ENCODE data around the gene OLFML2A. TPM values are rescaled to one million over a fixed set of nuclear protein-coding genes. Genes with fewer than 3 reads are reported as not detected.

Gene OLFML2A
- total RNA-seq, 1 experiment from 2014 or later, result 1.4 TPM

- ChIA-PET POLR2A (ENCODE audit: low non-redundant PET) (no interaction called here), CTCF (interaction anchor here (0.5 to 1.1 kb wide), 4 partner anchors 10 to 68 kb away, joined by 3 to 5 read pairs (median 3); partner anchors contain the start of gene WDR38)
- Histone ChIP-seq H3K27me3 (replicated peaks; ENCODE audit: insufficient read depth, low read depth, low read length, poor library complexity) (no peaks in the 10 kb centered on the region), H3K36me3 (ENCODE audit: insufficient read depth, low read length, poor library complexity, severe bottlenecking) (no peaks in the 10 kb centered on the region), H3K9me3 (ENCODE audit: low read depth, low read length, poor library complexity, severe bottlenecking) (no peaks in the 10 kb centered on the region), H3K4me1 (ENCODE audit: insufficient read depth, low read length, poor library complexity, severe bottlenecking) (peaks cover 10% of the 10 kb centered on the region), H3K4me3 (ENCODE audit: low read depth, low read length, poor library complexity, severe bottlenecking) (no peak overlapping the region), H3K27ac (ENCODE audit: low read depth, low read length, poor library complexity, severe bottlenecking) (no peak overlapping the region)
- TF ChIP-seq CTCF (conservative IDR thresholded peaks at IDR 0.05; ENCODE audit: low read depth, low read length) (peak; percentile 45; the same call in 1 of the 2 replicates), EZH2 (IDR thresholded peaks at IDR 0.05; ENCODE audit: borderline replicate concordance, low read depth, low read length, poor library complexity, severe bottlenecking) (no peak)
- intact Hi-C loops (cut with micrococcal nuclease; ENCODE audit: unreplicated experiment), result loop anchor here (5.0 kb wide), 1 partner anchor 62 kb away; the partner anchor contains the start of gene OLFML2A
- no TSS peak for BruUV-seq (replicated peaks)
- no peak for DNase-seq (ENCODE audit: low spot score)
Observed at GRCh38 chr9:124839612-124840299, 62.8 kb downstream of the OLFML2A start.

- TF ChIP-seq EZH2 (IDR thresholded peaks at IDR 0.05; ENCODE audit: borderline replicate concordance, low read depth, low read length, poor library complexity, severe bottlenecking), result no peak
- TF ChIP-seq CTCF (conservative IDR thresholded peaks at IDR 0.05; ENCODE audit: low read depth, low read length), result peak; percentile 60
- CTCF ChIA-PET, result interaction anchor here (0.5 to 1.1 kb wide), 4 partner anchors 10 to 69 kb away, joined by 3 to 5 read pairs (median 3); partner anchors contain the start of gene WDR38
Observed at GRCh38 chr9:124840300-124840833, 63.4 kb downstream of the OLFML2A start.

GRCh38 chr9:124841075-124841821, 64.3 kb downstream of the OLFML2A start:
- POLR2A ChIA-PET (ENCODE audit: low non-redundant PET), result interaction anchor here (0.5 kb wide), 1 partner anchor 9 kb away, joined by 3 read pairs; no protein-coding TSS in a partner anchor
- no peaks in the 10 kb centered on the region for H3K36me3 ChIP-seq (ENCODE audit: insufficient read depth, low read length, poor library complexity, severe bottlenecking)
- H3K27ac ChIP-seq (ENCODE audit: low read depth, low read length, poor library complexity, severe bottlenecking), result no peak overlapping the region
- DNase-seq (ENCODE audit: low spot score), result no peak
- H3K4me1 ChIP-seq (ENCODE audit: insufficient read depth, low read length, poor library complexity, severe bottlenecking), result no peaks in the 10 kb centered on the region
- BruUV-seq (replicated peaks), result no TSS peak
- H3K4me3 ChIP-seq (ENCODE audit: low read depth, low read length, poor library complexity, severe bottlenecking), result no peak overlapping the region
- no peaks in the 10 kb centered on the region for H3K9me3 ChIP-seq (ENCODE audit: low read depth, low read length, poor library complexity, severe bottlenecking)
- H3K27me3 ChIP-seq (replicated peaks; ENCODE audit: insufficient read depth, low read depth, low read length, poor library complexity), result no peaks in the 10 kb centered on the region
- CTCF ChIA-PET, result interaction anchor here (0.6 to 1.0 kb wide), 2 partner anchors 69 to 224 kb away, joined by 3 to 4 read pairs; no protein-coding TSS in a partner anchor
- intact Hi-C loops (cut with micrococcal nuclease; ENCODE audit: unreplicated experiment), result no loop called here
- TF ChIP-seq EZH2 (IDR thresholded peaks at IDR 0.05; ENCODE audit: borderline replicate concordance, low read depth, low read length, poor library complexity, severe bottlenecking) (no peak), CTCF (conservative IDR thresholded peaks at IDR 0.05; ENCODE audit: low read depth, low read length) (no peak)

More at GRCh38 chr9:124840300-124840833, 63.4 kb downstream of the OLFML2A start:
- no TSS peak for BruUV-seq (replicated peaks)
- no peak overlapping the region for H3K27ac ChIP-seq (ENCODE audit: low read depth, low read length, poor library complexity, severe bottlenecking)
- H3K9me3 ChIP-seq (ENCODE audit: low read depth, low read length, poor library complexity, severe bottlenecking), result no peaks in the 10 kb centered on the region
- no peaks in the 10 kb centered on the region for H3K36me3 ChIP-seq (ENCODE audit: insufficient read depth, low read length, poor library complexity, severe bottlenecking)
- POLR2A ChIA-PET (ENCODE audit: low non-redundant PET), result interaction anchor here (0.5 kb wide), 1 partner anchor 8 kb away, joined by 3 read pairs; no protein-coding TSS in a partner anchor
- peaks cover 4% of the 10 kb centered on the region for H3K4me1 ChIP-seq (ENCODE audit: insufficient read depth, low read length, poor library complexity, severe bottlenecking)
- no peak for DNase-seq (ENCODE audit: low spot score)
- H3K27me3 ChIP-seq (replicated peaks; ENCODE audit: insufficient read depth, low read depth, low read length, poor library complexity), result no peaks in the 10 kb centered on the region
- H3K4me3 ChIP-seq (ENCODE audit: low read depth, low read length, poor library complexity, severe bottlenecking), result no peak overlapping the region
- intact Hi-C loops (cut with micrococcal nuclease; ENCODE audit: unreplicated experiment), result no loop called here

Measured in A673 (cell line).